ENCODE measurements around the gene KCNK6.

- no peak for TF ChIP-seq CTCF (IDR thresholded peaks at IDR 0.05; ENCODE audit: low read depth, low read length)
- no peak for TF ChIP-seq MAX (IDR thresholded peaks at IDR 0.05; ENCODE audit: low read depth, low read length)
- TF ChIP-seq POLR2A (IDR thresholded peaks at IDR 0.05; ENCODE audit: extremely low read depth, insufficient read length), result no peak
Measured at GRCh38 chr19:38308926-38309614, 10.6 kb upstream of the KCNK6 start.
